Loucy (cell line): ENCODE results near the gene SART3.

Source experiments
- H2AFZ ChIP-seq: fragments of 200-600 bp; sonication (generic); 2 replicates; pipeline ENCODE4 v1.6.0; 2016; ENCODE audit warnings: antibody characterized with exemption, mild to moderate bottlenecking, low read length, moderate library complexity
- H3F3A ChIP-seq: fragments of 200-600 bp; 2 replicates; pipeline ENCODE4 v1.6.0; 2016; ENCODE audit warnings: antibody characterized with exemption, low read depth, mild to moderate bottlenecking
- H3K27me3 ChIP-seq: fragments of 200-600 bp; sonication (generic); 2 replicates; pipeline ENCODE4 v1.6.1; 2014; ENCODE audit warnings: low read length, mild to moderate bottlenecking; ENCODE audit not compliant: insufficient read depth, poor library complexity, severe bottlenecking
- H3K36me3 ChIP-seq: fragments of 200-600 bp; sonication (generic); 2 replicates; pipeline ENCODE4 v1.6.1; 2016; ENCODE audit warnings: low read length; ENCODE audit not compliant: insufficient read depth
- H3K4me1 ChIP-seq: fragments of 200-600 bp; sonication (generic); 2 replicates; pipeline ENCODE4 v1.5.1; 2014; ENCODE audit warnings: low read length, mild to moderate bottlenecking; ENCODE audit not compliant: insufficient read depth, poor library complexity, severe bottlenecking
- H3K4me2 ChIP-seq: fragments of 200-600 bp; sonication (generic); 2 replicates; pipeline ENCODE4 v1.6.0; 2014; ENCODE audit warnings: antibody characterized with exemption, low read length, low read depth, mild to moderate bottlenecking; ENCODE audit not compliant: poor library complexity, severe bottlenecking
- H3K4me3 ChIP-seq: fragments of 200-600 bp; sonication (generic); 2 replicates; pipeline ENCODE4 v1.5.1; 2014; ENCODE audit warnings: low read length, mild to moderate bottlenecking, mixed read lengths; ENCODE audit not compliant: poor library complexity, severe bottlenecking
- H3K79me2 ChIP-seq: fragments of 200-600 bp; sonication (generic); 2 replicates; pipeline ENCODE4 v1.6.1; 2014; ENCODE audit warnings: low read length; ENCODE audit not compliant: insufficient read depth
- H3K9ac ChIP-seq: fragments of 200-600 bp; sonication (generic); 2 replicates; pipeline ENCODE4 v1.6.0; 2014; ENCODE audit warnings: mild to moderate bottlenecking, low read depth, low read length, moderate library complexity; ENCODE audit not compliant: poor library complexity, severe bottlenecking
- H3K9me2 ChIP-seq: fragments of 200-600 bp; sonication (generic); replicated peaks from 2 replicates; pipeline ENCODE4 v1.6.1; 2016; ENCODE audit warnings: low read depth, low read length, mixed read lengths
- H3K9me3 ChIP-seq: fragments of 200-600 bp; sonication (generic); 2 replicates; pipeline ENCODE4 v1.6.1; 2014; ENCODE audit warnings: mild to moderate bottlenecking, antibody characterized with exemption, low read length, low read depth; ENCODE audit not compliant: insufficient read depth
- H4K20me1 ChIP-seq: fragments of 200-600 bp; sonication (generic); 2 replicates; pipeline ENCODE4 v1.6.0; 2014; ENCODE audit warnings: antibody characterized with exemption, low read length, mild to moderate bottlenecking; ENCODE audit not compliant: insufficient read depth, poor library complexity, severe bottlenecking
- EZH2phosphoT487 ChIP-seq: fragments of 200-600 bp; IDR thresholded peaks from 2 replicates; pipeline ENCODE4 v1.6.1; 2018; ENCODE audit warnings: antibody characterized with exemption, mild to moderate bottlenecking, moderate library complexity, borderline replicate concordance
- TF ChIP-seq, protein P1 (sequence below): fragments of 200-600 bp; sonication (generic); conservative IDR thresholded peaks from 2 replicates; pipeline ENCODE4 v1.5.1; 2014; ENCODE audit warnings: mild to moderate bottlenecking, antibody characterized with exemption, low read length

Gene SART3

DNA sequence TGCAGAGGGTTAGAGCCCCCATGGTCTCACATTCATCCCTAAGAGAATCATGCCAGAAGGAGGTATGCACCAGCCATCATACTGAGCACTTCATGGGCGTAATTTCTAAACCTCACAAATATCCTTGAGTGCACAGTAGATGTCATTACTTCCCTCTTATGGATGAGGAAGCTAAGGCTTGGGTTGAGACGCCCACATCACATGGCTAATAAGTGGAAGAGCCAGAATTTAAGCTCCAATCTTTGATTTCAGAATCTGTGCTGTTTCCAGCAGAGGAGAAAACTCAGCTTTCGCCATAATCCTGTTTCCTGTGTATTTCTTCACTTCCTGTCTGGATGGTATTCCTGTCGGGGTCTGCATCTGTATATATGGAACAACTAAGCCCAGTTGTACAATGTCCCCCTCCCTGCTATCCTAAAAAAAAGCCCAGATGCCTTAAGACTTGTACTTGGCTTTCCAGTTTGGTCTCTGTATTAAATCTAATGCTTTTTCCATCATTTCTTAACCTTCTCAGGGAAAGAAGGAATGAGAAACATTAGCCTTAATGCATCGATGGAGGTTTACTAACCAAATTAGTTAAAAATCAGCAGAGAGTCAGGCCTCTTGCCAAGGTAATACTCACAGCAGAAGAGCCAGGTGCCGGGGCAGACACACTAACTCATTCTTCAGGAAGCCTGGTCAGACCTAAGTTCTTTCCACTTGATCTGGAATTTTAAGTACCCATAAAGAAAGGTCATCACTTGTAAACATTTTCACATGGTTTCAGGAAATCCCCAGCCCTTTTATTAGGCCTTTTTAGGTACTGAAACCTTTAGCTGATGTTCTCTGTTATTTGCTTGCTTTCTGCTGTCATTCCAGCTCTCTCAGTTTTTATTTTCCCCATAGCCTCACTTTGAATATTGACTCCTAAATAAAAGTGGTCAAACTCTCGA is 6.7 kb upstream of the SART3 start:
- TF ChIP-seq, protein P1, sequence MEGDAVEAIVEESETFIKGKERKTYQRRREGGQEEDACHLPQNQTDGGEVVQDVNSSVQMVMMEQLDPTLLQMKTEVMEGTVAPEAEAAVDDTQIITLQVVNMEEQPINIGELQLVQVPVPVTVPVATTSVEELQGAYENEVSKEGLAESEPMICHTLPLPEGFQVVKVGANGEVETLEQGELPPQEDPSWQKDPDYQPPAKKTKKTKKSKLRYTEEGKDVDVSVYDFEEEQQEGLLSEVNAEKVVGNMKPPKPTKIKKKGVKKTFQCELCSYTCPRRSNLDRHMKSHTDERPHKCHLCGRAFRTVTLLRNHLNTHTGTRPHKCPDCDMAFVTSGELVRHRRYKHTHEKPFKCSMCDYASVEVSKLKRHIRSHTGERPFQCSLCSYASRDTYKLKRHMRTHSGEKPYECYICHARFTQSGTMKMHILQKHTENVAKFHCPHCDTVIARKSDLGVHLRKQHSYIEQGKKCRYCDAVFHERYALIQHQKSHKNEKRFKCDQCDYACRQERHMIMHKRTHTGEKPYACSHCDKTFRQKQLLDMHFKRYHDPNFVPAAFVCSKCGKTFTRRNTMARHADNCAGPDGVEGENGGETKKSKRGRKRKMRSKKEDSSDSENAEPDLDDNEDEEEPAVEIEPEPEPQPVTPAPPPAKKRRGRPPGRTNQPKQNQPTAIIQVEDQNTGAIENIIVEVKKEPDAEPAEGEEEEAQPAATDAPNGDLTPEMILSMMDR, result no peak
- TF ChIP-seq EZH2phosphoT487, result no peak
- Histone ChIP-seq H3K36me3 (peaks cover 13% of the 10 kb centered on the region; the same call in 1 of the 2 replicates), H3K4me2 (peak overlapping the region; percentile 82), H3K79me2 (peaks cover 15% of the 10 kb centered on the region), H3K4me1 (peaks cover 63% of the 10 kb centered on the region), H3K9me2 (no peaks in the 10 kb centered on the region), H3K9ac (peak overlapping the region; percentile 30), H3F3A (peaks cover 17% of the 10 kb centered on the region), H2AFZ (no peak overlapping the region), H3K9me3 (no peaks in the 10 kb centered on the region), H4K20me1 (peaks cover 15% of the 10 kb centered on the region), H3K27me3 (peaks cover 2% of the 10 kb centered on the region), H3K4me3 (no peak overlapping the region)

- no peak overlapping the region for H2AFZ ChIP-seq
- peak overlapping the region; percentile 2 for H3K9ac ChIP-seq
- peaks cover 17% of the 10 kb centered on the region for H3F3A ChIP-seq
- H3K4me2 ChIP-seq, result peak overlapping the region; percentile 82
- H3K9me3 ChIP-seq, result no peaks in the 10 kb centered on the region
- peaks cover 4% of the 10 kb centered on the region for H3K27me3 ChIP-seq
- H3K9me2 ChIP-seq, result no peaks in the 10 kb centered on the region
- H3K79me2 ChIP-seq, result peaks cover 16% of the 10 kb centered on the region
- H3K36me3 ChIP-seq, result peaks cover 13% of the 10 kb centered on the region; the same call in 1 of the 2 replicates
- H4K20me1 ChIP-seq, result peaks cover 15% of the 10 kb centered on the region
- TF ChIP-seq, protein P1, result no peak
- TF ChIP-seq EZH2phosphoT487, result no peak
- H3K4me3 ChIP-seq, result peak overlapping the region; percentile 54
- peaks cover 71% of the 10 kb centered on the region for H3K4me1 ChIP-seq
Observed at GRCh38 chr12:108566452-108566851, 5.5 kb upstream of the SART3 start.

- peaks cover 17% of the 10 kb centered on the region for H3F3A ChIP-seq
- peaks cover 71% of the 10 kb centered on the region for H3K4me1 ChIP-seq
- peaks cover 15% of the 10 kb centered on the region for H4K20me1 ChIP-seq
- H3K79me2 ChIP-seq, result peaks cover 17% of the 10 kb centered on the region
- H3K9ac ChIP-seq, result peak overlapping the region; percentile 55
- peaks cover 4% of the 10 kb centered on the region for H3K27me3 ChIP-seq
- peak overlapping the region; percentile 82 for H3K4me2 ChIP-seq
- H3K9me3 ChIP-seq, result no peaks in the 10 kb centered on the region
- TF ChIP-seq, protein P1, result no peak
- TF ChIP-seq EZH2phosphoT487, result no peak
- peaks cover 13% of the 10 kb centered on the region; the same call in 1 of the 2 replicates for H3K36me3 ChIP-seq
- H3K9me2 ChIP-seq, result no peaks in the 10 kb centered on the region
- H2AFZ ChIP-seq, result no peak overlapping the region
- peak overlapping the region; percentile 54 for H3K4me3 ChIP-seq
Observed at GRCh38 chr12:108565976-108566375, 5.0 kb upstream of the SART3 start.
